Jurkat, Clone E6-1 (cell line): ENCODE data around the gene PLPP3.

ENCODE experiments used
- DNase-seq: peaks from one replicate; pipeline ENCODE4 v3.0.0-alpha.2; 2011; ENCODE audit warnings: low read depth, low spot score
- H3K4me3 ChIP-seq: 2 replicates; pipeline ENCODE4 v1.5.1; 2011; ENCODE audit warnings: mild to moderate bottlenecking, low read length, control low read depth, moderate library complexity

PLPP3 gene

DNA sequence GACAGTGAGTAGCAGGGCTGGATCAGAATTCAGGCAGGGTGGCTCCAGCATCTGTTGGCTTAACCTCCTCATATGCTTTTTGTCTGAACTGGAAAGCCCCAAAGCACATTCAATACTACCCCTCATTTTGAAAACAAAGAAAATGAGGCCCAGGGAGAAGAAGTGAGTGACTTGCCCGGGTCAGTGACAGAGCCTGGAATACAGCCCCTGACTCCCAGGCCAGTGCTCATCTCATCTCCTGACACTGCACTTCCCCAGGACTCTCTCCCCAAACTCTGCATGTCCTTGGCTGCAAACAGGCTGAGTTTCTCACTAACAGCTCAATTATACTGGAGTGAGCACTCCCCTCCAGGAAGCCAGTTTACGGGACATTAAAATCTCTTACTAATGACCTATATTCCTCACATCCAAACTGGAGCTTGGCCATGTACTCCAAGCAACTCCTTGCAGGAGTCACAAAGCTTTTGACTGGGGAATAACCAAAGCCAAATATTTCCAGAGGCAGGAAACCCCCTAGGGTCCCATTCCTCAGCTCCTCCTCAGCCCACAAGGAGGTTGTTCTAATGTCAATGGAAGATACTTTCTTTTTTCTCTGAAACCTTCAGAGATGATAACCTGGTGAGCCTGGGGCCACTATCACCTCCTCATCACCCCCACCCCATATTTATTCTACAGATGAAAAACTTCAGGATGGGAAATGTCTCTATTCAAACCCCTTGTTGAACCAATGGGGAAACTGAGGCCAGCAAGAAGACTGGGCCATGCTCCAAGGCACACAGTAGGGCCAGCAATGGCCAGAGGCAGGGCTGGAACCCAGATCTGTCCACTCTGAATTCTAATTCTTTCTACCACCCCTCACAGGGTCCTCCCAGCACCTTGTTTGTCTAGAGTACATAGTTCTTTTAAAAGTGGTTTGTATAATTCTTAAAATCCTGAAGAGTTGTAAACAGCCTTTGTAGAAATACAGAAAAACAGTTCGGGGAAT lies 127.0 kb downstream of the PLPP3 start:
- no peak overlapping the region for H3K4me3 ChIP-seq
- DNase-seq: no peak

DNA sequence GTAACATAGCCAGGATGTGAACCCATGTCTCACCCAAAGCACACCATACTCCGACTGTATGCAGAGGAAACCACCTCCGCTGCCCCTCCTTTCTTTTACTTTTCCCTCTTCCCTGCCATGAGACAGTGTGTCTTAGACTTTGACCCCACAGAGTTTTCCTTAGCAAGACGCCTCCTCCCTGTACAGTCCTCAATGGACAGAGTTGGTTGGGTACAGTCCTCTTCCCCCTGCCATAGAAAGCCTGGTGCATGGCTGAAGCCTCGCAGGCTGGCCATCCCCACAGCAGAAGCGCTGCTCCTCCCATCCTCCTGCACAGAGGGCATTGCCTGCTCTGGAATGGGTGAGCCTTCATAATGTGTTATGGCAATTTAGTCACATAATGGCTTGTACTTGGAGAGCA lies 127.9 kb downstream of the PLPP3 start:
- DNase-seq: no peak
- H3K4me3 ChIP-seq: no peak overlapping the region

DNA sequence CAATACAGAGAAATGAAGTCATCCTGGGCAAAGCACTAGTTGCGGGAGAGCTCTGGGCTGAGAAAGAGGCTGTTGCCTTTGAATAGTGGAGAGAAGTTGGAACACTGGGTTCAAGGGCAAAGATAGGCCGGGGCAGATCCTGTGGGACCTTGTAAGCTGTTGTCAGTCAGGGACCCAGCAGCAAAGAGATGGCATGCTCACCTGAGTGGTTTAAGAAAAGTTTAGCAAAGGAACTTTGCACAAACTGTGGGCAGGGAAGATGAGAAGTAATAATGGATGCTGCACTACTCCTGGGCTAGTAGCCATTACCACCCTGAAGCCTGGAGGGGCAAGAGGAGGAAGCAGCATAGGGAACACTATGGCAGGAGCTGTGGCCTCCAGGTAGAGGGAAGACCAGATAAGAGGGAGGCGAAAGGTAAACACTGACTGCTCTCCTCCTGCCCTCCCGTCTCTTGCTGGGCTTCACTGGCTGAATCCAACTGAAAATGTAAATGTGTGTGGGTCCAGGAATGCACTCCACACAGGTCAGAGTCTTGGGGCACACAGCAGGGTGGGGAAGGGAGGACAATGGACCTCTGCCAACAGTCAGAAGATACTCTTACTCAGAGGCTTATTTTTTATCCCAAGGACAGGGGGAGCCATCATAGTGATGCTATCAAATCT lies 129.2 kb downstream of the PLPP3 start:
- no peak overlapping the region for H3K4me3 ChIP-seq

DNA sequence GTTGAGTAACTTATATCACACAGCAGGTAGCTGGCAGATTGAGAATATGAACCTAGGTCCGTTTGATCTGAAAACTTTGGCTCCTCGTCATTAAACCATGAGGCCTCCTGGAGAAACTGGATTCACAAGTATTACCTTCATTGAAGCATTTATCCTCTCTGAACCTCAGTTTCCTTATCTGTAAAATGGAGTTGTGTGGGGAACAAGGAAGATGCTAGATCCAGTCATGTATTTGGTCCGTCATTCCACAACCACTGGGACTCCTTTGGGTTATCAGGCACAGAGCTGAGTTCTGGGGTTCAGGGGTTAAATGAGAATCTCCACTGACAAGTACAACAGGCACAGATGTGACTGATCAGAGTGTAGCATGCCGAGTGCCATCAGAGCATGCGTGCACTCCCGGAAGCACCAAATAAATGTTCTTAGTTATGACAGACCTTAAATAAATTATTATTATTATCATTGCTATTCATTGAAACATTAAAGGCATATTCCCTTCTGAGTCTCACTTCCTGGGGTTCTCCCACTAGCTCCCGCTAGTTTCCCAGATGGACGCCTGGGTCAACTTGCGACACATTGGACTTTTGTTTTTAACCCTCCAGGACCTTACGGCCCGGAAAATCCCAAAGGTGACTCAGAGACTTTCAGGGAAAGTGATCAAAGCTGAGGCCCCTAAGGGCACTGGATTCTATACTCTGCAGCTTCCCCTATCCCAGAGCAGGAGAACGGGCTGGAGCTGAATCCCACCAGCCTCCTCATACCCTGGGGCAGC lies 130.6 kb downstream of the PLPP3 start:
- no peak overlapping the region for H3K4me3 ChIP-seq
- no peak for DNase-seq

More for the DNA sequence above, 129.2 kb downstream of the PLPP3 start:
- no peak for DNase-seq

DNA sequence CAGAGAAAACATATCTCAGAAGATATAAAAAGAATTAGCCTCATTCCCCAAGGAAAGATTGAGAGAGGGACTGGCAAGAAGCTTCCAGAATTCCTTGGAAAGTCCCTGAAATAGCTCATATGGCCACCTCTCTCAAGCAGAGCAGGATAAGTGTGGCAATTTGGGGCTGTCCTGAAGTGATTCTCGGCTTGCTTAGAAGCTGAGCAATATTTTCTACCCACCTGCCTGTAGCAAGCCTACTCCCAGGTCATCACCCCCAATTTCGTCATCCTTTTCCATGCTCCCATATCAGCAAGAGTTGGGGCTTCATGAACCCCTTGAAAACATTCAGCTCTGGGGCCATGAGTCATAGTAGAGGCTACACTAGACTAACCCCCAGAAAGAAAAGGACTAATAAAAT lies 131.5 kb downstream of the PLPP3 start:
- no peak for DNase-seq

DNA sequence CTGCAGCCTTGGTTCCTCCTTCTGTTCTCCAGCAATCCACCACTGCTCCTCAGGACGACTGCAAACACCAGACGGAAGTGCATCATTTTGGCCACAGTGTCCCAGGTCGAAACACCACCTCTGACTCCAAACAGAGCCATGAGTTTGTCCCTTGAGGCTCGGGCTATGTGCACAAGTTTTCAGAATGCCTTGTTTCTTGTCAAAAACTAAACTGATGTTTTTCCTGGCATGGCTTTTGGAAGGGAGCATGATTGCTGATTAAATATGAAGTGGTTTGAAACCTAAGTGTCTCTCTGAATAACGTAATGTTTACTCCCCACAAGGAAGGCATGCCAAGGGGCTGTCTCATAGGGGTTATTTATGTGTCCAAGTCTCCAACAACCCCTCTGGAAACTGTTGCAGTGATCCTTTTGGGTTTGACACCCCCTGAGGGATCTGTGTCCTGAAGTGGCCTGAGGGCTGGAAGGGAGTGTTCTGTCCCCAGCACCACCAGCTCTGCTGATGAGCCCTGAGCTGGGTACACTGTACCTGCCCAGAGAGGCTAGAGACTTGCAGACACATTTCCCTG lies 132.7 kb downstream of the PLPP3 start:
- no peak overlapping the region for H3K4me3 ChIP-seq
- DNase-seq: no peak

More for the DNA sequence above, 131.5 kb downstream of the PLPP3 start:
- no peak overlapping the region for H3K4me3 ChIP-seq

DNA sequence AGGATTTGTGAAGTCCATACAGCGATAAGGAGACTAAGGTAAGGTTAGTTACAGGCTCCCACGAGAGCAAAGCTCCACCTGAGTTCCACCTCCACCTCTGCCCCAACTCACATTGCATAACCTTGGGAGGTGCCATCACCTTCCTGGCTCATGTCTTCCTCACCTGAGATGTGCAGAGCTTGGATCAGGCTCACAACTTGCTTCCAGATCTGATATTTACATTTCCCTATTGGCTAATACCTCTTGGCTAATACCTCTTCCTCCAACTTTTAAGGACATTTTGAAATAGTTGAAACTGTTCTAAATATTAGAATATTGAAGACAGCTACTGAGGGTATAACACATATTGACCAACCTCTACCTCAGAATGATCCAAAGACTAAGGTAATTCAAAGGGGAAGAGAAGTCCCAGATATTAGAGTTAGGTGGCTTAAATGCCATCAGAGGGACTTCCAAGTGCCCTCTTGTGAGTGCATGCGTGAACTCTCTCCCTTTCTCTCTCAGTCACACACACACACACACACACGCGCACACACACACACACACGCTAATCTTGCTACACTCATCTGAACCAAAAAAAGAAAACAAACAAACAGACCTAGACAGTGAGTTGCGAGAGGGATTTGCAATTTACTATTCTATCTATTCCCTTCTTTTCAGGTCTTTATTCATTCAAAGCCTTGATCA lies 134.3 kb downstream of the PLPP3 start:
- no peak overlapping the region for H3K4me3 ChIP-seq
- no peak for DNase-seq
